Esophagus (tissue), 2 donors: ENCODE measurements around the gene TREX2. TPM values are rescaled to one million over a fixed set of nuclear protein-coding genes. Genes with fewer than 3 reads are reported as not detected.

ENCODE experiments used
- H3K27ac ChIP-seq, 2 donors: one replicate each; pipeline ENCODE4 v1.5.1; 2013; ENCODE audit warnings: low read depth in 2 of 2, mild to moderate bottlenecking in 2 of 2, inconsistent platforms in 1 of 2, low read length in 1 of 2, moderate library complexity in 1 of 2
- H3K27me3 ChIP-seq, 2 donors: one replicate each; pipeline ENCODE4 v1.6.1; 2013; ENCODE audit warnings: low read length in 2 of 2, control low read depth in 1 of 2, mild to moderate bottlenecking in 1 of 2; ENCODE audit not compliant: insufficient read depth in 2 of 2, control insufficient read depth in 1 of 2
- H3K36me3 ChIP-seq, 2 donors: one replicate each; pipeline ENCODE4 v1.6.1; 2013; ENCODE audit warnings: low read length in 1 of 2; ENCODE audit not compliant: control insufficient read depth in 2 of 2, insufficient read depth in 2 of 2
- H3K4me1 ChIP-seq, 2 donors: one replicate each; pipeline ENCODE4 v1.6.1; 2013; ENCODE audit warnings: low read length in 1 of 2; ENCODE audit not compliant: control insufficient read depth in 2 of 2, insufficient read depth in 2 of 2
- H3K4me3 ChIP-seq, 2 donors: one replicate each; pipeline ENCODE4 v1.5.1; 2013; ENCODE audit warnings: low read length in 2 of 2, mild to moderate bottlenecking in 2 of 2, low read depth in 1 of 2, moderate library complexity in 1 of 2
- H3K9me3 ChIP-seq, 2 donors: one replicate each; pipeline ENCODE4 v1.6.1; 2013; ENCODE audit warnings: mild to moderate bottlenecking in 2 of 2, low read depth in 1 of 2, low read length in 1 of 2, moderate library complexity in 1 of 2; ENCODE audit not compliant: control insufficient read depth in 2 of 2, insufficient read depth in 1 of 2
- WGBS, 2 donors: extraction: QIAGEN DNeasy Blood & Tissue Kit; methylation state at CpG; one replicate each; pipeline ENCODE4 v1.1.7; 2013; 5-methylcytosine and 5-hydroxymethylcytosine counted together
- polyA plus RNA-seq, 2 donors: library from polyadenylated mRNA; stranded (reverse); fragments of 200-250 nt; gene quantifications; one replicate each; pipeline ENCODE4 v1.2.3, GENCODE V29; 2013
- donor health status: healthy with polysubstance abuse.
- donor health status: Bipolar disorder and iron deficiency.

TREX2 gene
- polyA plus RNA-seq, 2 donors: 1.9 to 2.8 TPM

DNA sequence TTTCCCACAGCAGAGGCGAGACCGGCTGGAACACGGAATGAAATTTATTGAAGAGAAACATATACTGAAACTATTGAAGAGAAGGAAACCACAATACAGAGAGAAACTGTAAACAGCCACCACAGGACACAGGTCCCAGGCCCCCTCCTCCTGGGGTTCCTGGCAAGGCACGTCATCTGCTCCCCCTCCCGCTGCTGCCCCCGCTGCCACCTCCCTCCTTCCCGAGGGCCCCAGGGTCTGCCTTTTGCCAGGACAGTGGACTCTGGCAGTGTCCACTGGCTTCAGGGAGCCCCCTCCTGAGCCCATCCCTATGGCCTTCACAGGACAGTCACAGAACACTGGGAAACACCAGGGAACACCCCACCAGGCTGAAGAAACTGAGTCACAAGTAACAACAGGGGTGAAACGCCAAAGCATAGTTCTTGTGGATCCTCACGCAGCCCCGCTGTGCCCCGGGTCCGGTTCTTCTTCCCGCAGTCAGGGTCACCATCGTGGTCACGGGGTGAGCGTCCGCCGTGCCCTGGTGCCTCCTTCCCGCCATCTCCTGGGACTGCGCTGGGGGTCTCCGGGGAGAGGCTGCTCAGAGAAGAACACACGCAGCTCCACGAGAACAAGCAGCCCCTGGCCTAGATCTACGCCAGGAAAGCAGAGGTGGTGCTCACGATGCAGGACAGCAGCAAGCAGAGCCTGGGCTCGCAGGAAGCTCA, 50.1 kb downstream of the TREX2 start:
- no peak overlapping the region for H3K4me3 ChIP-seq
- H3K27ac ChIP-seq: no peak overlapping the region
- no peaks in the 10 kb centered on the region for H3K36me3 ChIP-seq
- H3K9me3 ChIP-seq: peaks cover 0 to under 1% of the 10 kb centered on the region in 2 donors
- no peaks in the 10 kb centered on the region for H3K27me3 ChIP-seq
- 84 to 89% methylated on average over 26 of the region's 26 CpGs for WGBS, 2 donors
- H3K4me1 ChIP-seq: no peaks in the 10 kb centered on the region

GRCh38 chrX:153394612-153395011, 51.2 kb downstream of the TREX2 start:
- Histone ChIP-seq H3K9me3 (no peaks in the 10 kb centered on the region), H3K36me3 (no peaks in the 10 kb centered on the region), H3K27me3 (no peaks in the 10 kb centered on the region), H3K27ac (no peak overlapping the region), H3K4me1 (no peaks in the 10 kb centered on the region), H3K4me3 (no peak overlapping the region)
- 39 to 65% methylated on average over 13 of the region's 13 CpGs for WGBS, 2 donors

Other genes starting within 250 kb of the TREX2 start
- gene PNMA6F, start 124.3 kb downstream of the TREX2 start, polyA plus RNA-seq: not detected
- 1 to 10 TPM in 1 of 2 donors, under 1 TPM in 1; 0.71 to 1.6 TPM for gene ZNF275, start 111.9 kb downstream of the TREX2 start, polyA plus RNA-seq
- gene PNMA6E, start 44.7 kb downstream of the TREX2 start, polyA plus RNA-seq: not detected
- gene ZFP92, start 34.6 kb downstream of the TREX2 start, polyA plus RNA-seq: under 1 TPM; 0.04 to 0.05 TPM
- gene HAUS7, start 24.5 kb upstream of the TREX2 start, polyA plus RNA-seq: 10 to 100 TPM; 14.7 to 27.1 TPM
- gene BGN, start 48.9 kb upstream of the TREX2 start, polyA plus RNA-seq: 10 to 100 TPM; 11.6 to 13.4 TPM
- gene ATP2B3, start 71.6 kb upstream of the TREX2 start, polyA plus RNA-seq: not detected
- gene CCNQ, start 153.1 kb upstream of the TREX2 start, polyA plus RNA-seq: 10 to 100 TPM; 20.1 to 24.7 TPM
- gene DUSP9, start 201.1 kb upstream of the TREX2 start, polyA plus RNA-seq: under 1 TPM; 0.18 to 0.46 TPM
- gene PNCK, start 227.8 kb upstream of the TREX2 start, polyA plus RNA-seq: 1 to 10 TPM; 5.0 to 6.4 TPM
- 10 to 100 TPM; 33.0 to 41.4 TPM for gene SLC6A8, start 241.9 kb upstream of the TREX2 start, polyA plus RNA-seq